ENCODE data around the gene CNKSR3. TPM values are rescaled to one million over a fixed set of nuclear protein-coding genes. Genes with fewer than 3 reads are reported as not detected.

CNKSR3 gene
- total RNA-seq, 2 donors from 2014 or later = 5.9 to 8.0 TPM

DNA sequence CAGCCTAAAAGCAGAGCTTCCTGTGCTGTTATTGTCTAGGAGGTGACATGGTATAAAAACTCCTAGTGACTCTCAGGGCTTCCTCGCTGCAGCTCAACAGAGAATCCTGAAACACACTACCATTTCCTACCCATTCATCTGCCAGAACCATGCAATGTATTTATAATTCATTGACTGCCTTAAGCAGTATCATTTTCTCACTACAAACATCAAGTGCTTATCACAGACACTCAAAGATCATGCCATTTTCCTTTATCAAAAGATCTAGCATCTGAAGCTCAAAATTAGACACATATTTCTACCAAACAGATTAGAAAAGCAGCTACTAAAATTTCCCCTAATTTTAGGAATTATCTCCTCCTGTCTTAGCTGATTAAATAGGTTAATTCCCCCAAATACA is 83.5 kb downstream of the CNKSR3 start:
- Histone ChIP-seq H3K9ac (ENCODE audit: extremely low read depth, low read length, poor library complexity, severe bottlenecking) (no peak overlapping the region), H3K36me3 (ENCODE audit: control insufficient read depth, insufficient read depth, low read length) (peaks cover 5% of the 10 kb centered on the region), H3K27me3 (ENCODE audit: control insufficient read depth, insufficient read depth, low read length, poor library complexity, severe bottlenecking) (no peaks in the 10 kb centered on the region), H3K4me1 (ENCODE audit: control insufficient read depth, insufficient read depth, low read length) (no peaks in the 10 kb centered on the region), H3K27ac (ENCODE audit: low read depth, low read length) (no peak overlapping the region), H3K4me3 (ENCODE audit: low read length) (no peak overlapping the region), H3K9me3 (ENCODE audit: control insufficient read depth, low read length) (peaks cover 7% of the 10 kb centered on the region)
- H3K27ac Mint-ChIP-seq = peak overlapping the region; percentile 37
- H3K4me3 Mint-ChIP-seq = no peak overlapping the region
- peaks cover 31% of the 10 kb centered on the region for H3K36me3 Mint-ChIP-seq (ENCODE audit: low read depth)
- 82 to 93% methylated on average over 1 of the region's 1 CpG for WGBS, 2 experiments (ENCODE audit: insufficient coverage in 1 of 2, insufficient read length in 1 of 2)
- peaks cover 6% of the 10 kb centered on the region for H3K9me3 Mint-ChIP-seq
- no peaks in the 10 kb centered on the region for H3K27me3 Mint-ChIP-seq (ENCODE audit: insufficient read depth)
- H3K4me1 Mint-ChIP-seq = peaks cover 4% of the 10 kb centered on the region
- no peak for DNase-seq
- TF ChIP-seq, protein P1, sequence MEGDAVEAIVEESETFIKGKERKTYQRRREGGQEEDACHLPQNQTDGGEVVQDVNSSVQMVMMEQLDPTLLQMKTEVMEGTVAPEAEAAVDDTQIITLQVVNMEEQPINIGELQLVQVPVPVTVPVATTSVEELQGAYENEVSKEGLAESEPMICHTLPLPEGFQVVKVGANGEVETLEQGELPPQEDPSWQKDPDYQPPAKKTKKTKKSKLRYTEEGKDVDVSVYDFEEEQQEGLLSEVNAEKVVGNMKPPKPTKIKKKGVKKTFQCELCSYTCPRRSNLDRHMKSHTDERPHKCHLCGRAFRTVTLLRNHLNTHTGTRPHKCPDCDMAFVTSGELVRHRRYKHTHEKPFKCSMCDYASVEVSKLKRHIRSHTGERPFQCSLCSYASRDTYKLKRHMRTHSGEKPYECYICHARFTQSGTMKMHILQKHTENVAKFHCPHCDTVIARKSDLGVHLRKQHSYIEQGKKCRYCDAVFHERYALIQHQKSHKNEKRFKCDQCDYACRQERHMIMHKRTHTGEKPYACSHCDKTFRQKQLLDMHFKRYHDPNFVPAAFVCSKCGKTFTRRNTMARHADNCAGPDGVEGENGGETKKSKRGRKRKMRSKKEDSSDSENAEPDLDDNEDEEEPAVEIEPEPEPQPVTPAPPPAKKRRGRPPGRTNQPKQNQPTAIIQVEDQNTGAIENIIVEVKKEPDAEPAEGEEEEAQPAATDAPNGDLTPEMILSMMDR (conservative IDR thresholded peaks at IDR 0.05) = no peak

DNA sequence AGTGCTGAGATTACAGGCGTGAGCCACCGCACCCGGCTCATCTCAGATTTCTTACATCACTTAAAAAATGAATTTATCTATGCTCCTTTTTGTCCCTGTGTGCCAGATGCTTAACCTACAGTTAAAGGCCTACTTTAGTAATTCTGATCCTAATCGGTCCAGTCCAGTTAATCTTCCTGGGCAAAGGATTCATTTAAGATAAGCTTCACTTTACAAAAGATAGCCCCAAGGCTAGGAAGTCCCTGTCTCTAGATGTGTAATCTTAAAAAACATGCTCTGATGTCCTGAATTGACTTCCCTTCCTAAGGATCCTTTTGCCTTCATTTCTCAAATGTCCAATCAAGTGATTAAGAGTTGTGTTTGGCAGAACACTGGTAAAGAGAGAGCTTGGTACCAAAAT is 85.5 kb downstream of the CNKSR3 start:
- H3K27ac ChIP-seq (ENCODE audit: low read depth, low read length) = no peak overlapping the region
- no peak overlapping the region for H3K9ac ChIP-seq (ENCODE audit: extremely low read depth, low read length, poor library complexity, severe bottlenecking)
- H3K27ac Mint-ChIP-seq = no peak overlapping the region
- no peaks in the 10 kb centered on the region for H3K27me3 Mint-ChIP-seq (ENCODE audit: insufficient read depth)
- peaks cover 5% of the 10 kb centered on the region for H3K36me3 ChIP-seq (ENCODE audit: control insufficient read depth, insufficient read depth, low read length)
- TF ChIP-seq, protein P1 (conservative IDR thresholded peaks at IDR 0.05) = no peak
- no peaks in the 10 kb centered on the region for H3K4me1 ChIP-seq (ENCODE audit: control insufficient read depth, insufficient read depth, low read length)
- DNase-seq = no peak
- H3K36me3 Mint-ChIP-seq (ENCODE audit: low read depth) = peaks cover 36% of the 10 kb centered on the region
- H3K9me3 ChIP-seq (ENCODE audit: control insufficient read depth, low read length) = no peaks in the 10 kb centered on the region
- no peaks in the 10 kb centered on the region for H3K27me3 ChIP-seq (ENCODE audit: control insufficient read depth, insufficient read depth, low read length, poor library complexity, severe bottlenecking)
- peaks cover 2% of the 10 kb centered on the region for H3K9me3 Mint-ChIP-seq
- H3K4me1 Mint-ChIP-seq = no peaks in the 10 kb centered on the region
- H3K4me3 Mint-ChIP-seq = no peak overlapping the region
- WGBS, 2 experiments (ENCODE audit: insufficient coverage in 1 of 2, insufficient read length in 1 of 2) = 92 to 98% methylated on average over 4 of the region's 4 CpGs
- no peak overlapping the region for H3K4me3 ChIP-seq (ENCODE audit: low read length)

DNA sequence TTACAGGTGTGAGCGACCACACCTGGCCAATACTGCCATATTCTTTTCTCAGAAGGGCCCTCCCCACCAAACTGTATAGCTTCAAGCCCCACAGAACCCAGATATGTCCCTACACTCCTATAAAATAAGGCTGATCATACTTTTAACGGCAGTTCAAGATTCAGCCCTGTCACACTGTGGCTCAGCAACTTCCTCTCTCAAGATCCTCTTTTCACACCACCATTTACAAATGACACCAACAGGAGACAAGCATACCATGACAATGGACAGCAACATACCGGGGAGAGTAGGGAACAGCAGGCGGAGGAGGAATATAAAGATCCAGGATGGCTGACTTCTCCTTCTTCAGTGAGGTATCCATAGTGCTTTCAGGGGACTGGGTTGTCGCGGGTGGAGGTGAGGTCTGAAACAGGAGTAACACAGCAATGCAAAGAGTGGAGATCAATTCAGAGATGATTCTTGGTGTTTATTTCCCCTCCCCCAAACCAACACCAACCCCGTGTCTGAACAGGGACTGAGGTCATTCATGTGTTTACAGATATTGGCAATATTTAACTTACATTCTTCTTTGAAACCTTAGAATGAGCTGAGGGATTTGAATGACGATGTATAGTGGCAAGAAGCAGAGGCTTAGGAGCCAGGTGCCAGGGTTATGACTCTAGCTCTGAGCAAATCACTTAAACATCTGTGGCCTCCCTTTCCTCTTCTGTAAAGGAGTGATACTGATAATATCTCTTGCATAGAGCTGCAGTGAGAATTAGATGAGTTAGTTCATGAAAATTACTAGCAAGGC is 96.3 kb downstream of the CNKSR3 start:
- Histone ChIP-seq H3K9ac (ENCODE audit: extremely low read depth, low read length, poor library complexity, severe bottlenecking) (no peak overlapping the region), H3K4me1 (ENCODE audit: control insufficient read depth, insufficient read depth, low read length) (no peaks in the 10 kb centered on the region), H3K4me3 (ENCODE audit: low read length) (no peak overlapping the region), H3K9me3 (ENCODE audit: control insufficient read depth, low read length) (no peaks in the 10 kb centered on the region), H3K36me3 (ENCODE audit: control insufficient read depth, insufficient read depth, low read length) (peaks cover 12% of the 10 kb centered on the region), H3K27ac (ENCODE audit: low read depth, low read length) (no peak overlapping the region), H3K27me3 (ENCODE audit: control insufficient read depth, insufficient read depth, low read length, poor library complexity, severe bottlenecking) (no peaks in the 10 kb centered on the region)
- TF ChIP-seq, protein P1 (conservative IDR thresholded peaks at IDR 0.05) = no peak
- peaks cover 6% of the 10 kb centered on the region for H3K4me1 Mint-ChIP-seq
- no peak for DNase-seq
- H3K9me3 Mint-ChIP-seq = no peaks in the 10 kb centered on the region
- no peak overlapping the region for H3K27ac Mint-ChIP-seq
- H3K4me3 Mint-ChIP-seq = no peak overlapping the region
- H3K36me3 Mint-ChIP-seq (ENCODE audit: low read depth) = peaks cover 22% of the 10 kb centered on the region
- no peaks in the 10 kb centered on the region for H3K27me3 Mint-ChIP-seq (ENCODE audit: insufficient read depth)
- WGBS, 2 experiments (ENCODE audit: insufficient coverage in 1 of 2, insufficient read length in 1 of 2) = 92 to 95% methylated on average over 4 to 8 of the region's 8 CpGs

Data from endodermal cell (in vitro differentiated cells).